Measurements from ENCODE around the gene EML6.

- TF ChIP-seq, protein P1, sequence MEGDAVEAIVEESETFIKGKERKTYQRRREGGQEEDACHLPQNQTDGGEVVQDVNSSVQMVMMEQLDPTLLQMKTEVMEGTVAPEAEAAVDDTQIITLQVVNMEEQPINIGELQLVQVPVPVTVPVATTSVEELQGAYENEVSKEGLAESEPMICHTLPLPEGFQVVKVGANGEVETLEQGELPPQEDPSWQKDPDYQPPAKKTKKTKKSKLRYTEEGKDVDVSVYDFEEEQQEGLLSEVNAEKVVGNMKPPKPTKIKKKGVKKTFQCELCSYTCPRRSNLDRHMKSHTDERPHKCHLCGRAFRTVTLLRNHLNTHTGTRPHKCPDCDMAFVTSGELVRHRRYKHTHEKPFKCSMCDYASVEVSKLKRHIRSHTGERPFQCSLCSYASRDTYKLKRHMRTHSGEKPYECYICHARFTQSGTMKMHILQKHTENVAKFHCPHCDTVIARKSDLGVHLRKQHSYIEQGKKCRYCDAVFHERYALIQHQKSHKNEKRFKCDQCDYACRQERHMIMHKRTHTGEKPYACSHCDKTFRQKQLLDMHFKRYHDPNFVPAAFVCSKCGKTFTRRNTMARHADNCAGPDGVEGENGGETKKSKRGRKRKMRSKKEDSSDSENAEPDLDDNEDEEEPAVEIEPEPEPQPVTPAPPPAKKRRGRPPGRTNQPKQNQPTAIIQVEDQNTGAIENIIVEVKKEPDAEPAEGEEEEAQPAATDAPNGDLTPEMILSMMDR (conservative IDR thresholded peaks at IDR 0.05; ENCODE audit: low read depth in 2 of 2) = no peak
- TF ChIP-seq POLR2AphosphoS5 (IDR thresholded peaks at IDR 0.05; ENCODE audit: low read depth) (peak; percentile 28; the same call in 1 of the 2 replicates), EZH2 (IDR thresholded peaks at IDR 0.05; ENCODE audit: low read depth, unreplicated experiment) (no peak)
These were observed 245.2 kb downstream of the EML6 start for GRCh38 chr2:54968561-54969218.

All from GM23338 (cell line).